SK-N-SH (cell line): ENCODE measurements around the gene IST1. TPM values are rescaled to one million over a fixed set of nuclear protein-coding genes. Genes with fewer than 3 reads are reported as not detected.

ENCODE experiments used
- CTCF ChIA-PET: fragments of 300-600, 350-600 bp; formaldehyde crosslinking; extraction: SDS; loops from one replicate; lab custom pipeline; 2021; lab: Yijun Ruan, JAX
- POLR2A ChIA-PET: fragments of 350-600 bp; sonication (Branson Sonifier 250); formaldehyde crosslinking; extraction: SDS; loops from one replicate; lab custom pipeline; 2020; ENCODE audit warnings: antibody characterized with exemption, inconsistent platforms; lab: Yijun Ruan, JAX
- DNase-seq: peaks from one replicate; pipeline ENCODE4 v3.0.0; 2012
- H2AFZ ChIP-seq: fragments of 200-600 bp; sonication (generic); 2 replicates; pipeline ENCODE4 v1.8.1; 2016; ENCODE audit warnings: antibody characterized with exemption, mild to moderate bottlenecking, low read depth
- H3F3A ChIP-seq: fragments of 200-600 bp; sonication (generic); replicated peaks from 2 replicates; pipeline ENCODE3; 2016; ENCODE audit warnings: antibody characterized with exemption, mild to moderate bottlenecking; ENCODE audit not compliant: insufficient read depth
- H3K27ac ChIP-seq, 2 experiments: fragments of 200-500 bp in 1 of 2; fragments of 200-600 bp in 1 of 2; sonication (Bioruptor generic) in 1 of 2; sonication (generic), shearing (Covaris generic) in 1 of 2; 2 replicates each; pipeline versions ENCODE4 v1.5.1 to v1.6.1; 2014 to 2016; ENCODE audit warnings: low read depth in 2 of 2, inconsistent platforms in 1 of 2, low read length in 1 of 2, mild to moderate bottlenecking in 1 of 2, mixed read lengths in 1 of 2
- H3K27me3 ChIP-seq: fragments of 200-600 bp; sonication (generic), shearing (Covaris generic); 2 replicates; pipeline ENCODE4 v1.6.1; 2016; ENCODE audit warnings: mixed run types; ENCODE audit not compliant: insufficient read depth
- H3K36me3 ChIP-seq, 2 experiments: fragments of 200-500 bp in 1 of 2; fragments of 200-600 bp in 1 of 2; sonication (Bioruptor generic) in 1 of 2; sonication (generic) in 1 of 2; replicated peaks in 1 of 2; 2 replicates each; pipeline versions ENCODE3 to v1.5.1; 2014 to 2016; ENCODE audit warnings: low read length in 1 of 2, mild to moderate bottlenecking in 1 of 2; ENCODE audit not compliant: insufficient read depth in 2 of 2, control insufficient read depth in 1 of 2
- H3K4me1 ChIP-seq, 2 experiments: fragments of 200-500 bp in 1 of 2; fragments of 200-600 bp in 1 of 2; sonication (Bioruptor generic) in 1 of 2; sonication (generic), shearing (Covaris generic) in 1 of 2; 2 replicates each; pipeline versions ENCODE4 v1.5.1 to v1.6.1; 2014 to 2016; ENCODE audit warnings: low read depth in 1 of 2, low read length in 1 of 2, mixed run types in 1 of 2; ENCODE audit not compliant: insufficient read depth in 2 of 2, control insufficient read depth in 1 of 2
- H3K4me2 ChIP-seq: fragments of 200-600 bp; sonication (generic), shearing (Covaris generic); 2 replicates; pipeline ENCODE4 v1.6.1; 2017; ENCODE audit warnings: mixed run types
- H3K4me3 ChIP-seq, 2 experiments: fragments of 200-500 bp in 1 of 2; fragments of 200-600 bp in 1 of 2; sonication (Bioruptor generic) in 1 of 2; sonication (generic), shearing (Covaris generic) in 1 of 2; 2 replicates each; pipeline versions ENCODE4 v1.5.1 to v1.8.1; 2014 to 2016; ENCODE audit warnings: low read depth in 2 of 2, inconsistent platforms in 1 of 2, low read length in 1 of 2, mild to moderate bottlenecking in 1 of 2, mixed read lengths in 1 of 2, moderate library complexity in 1 of 2
- H3K79me2 ChIP-seq: fragments of 200-600 bp; sonication (generic); 2 replicates; pipeline ENCODE4 v1.8.1; 2017; ENCODE audit warnings: mild to moderate bottlenecking; ENCODE audit not compliant: insufficient read depth
- H3K9ac ChIP-seq: fragments of 200-600 bp; sonication (generic); 2 replicates; pipeline ENCODE4 v1.6.1; 2017; ENCODE audit warnings: mixed run types
- H3K9me2 ChIP-seq: fragments of 200-600 bp; sonication (generic); 2 replicates; pipeline ENCODE4 v1.6.1; 2017; ENCODE audit warnings: mixed run types
- H3K9me3 ChIP-seq: fragments of 200-600 bp; sonication (generic); 2 replicates; pipeline ENCODE4 v1.6.1; 2017; ENCODE audit warnings: mixed run types, mild to moderate bottlenecking, moderate library complexity
- H4K20me1 ChIP-seq: fragments of 200-600 bp; sonication (generic); 2 replicates; pipeline ENCODE4 v1.6.1; 2017; ENCODE audit warnings: mild to moderate bottlenecking, mixed run types; ENCODE audit not compliant: insufficient read depth
- CHD2 ChIP-seq: fragments of 150-350 bp; IDR thresholded peaks from 2 replicates; pipeline ENCODE4 v1.6.1; 2018; ENCODE audit warnings: low read length; ENCODE audit not compliant: partially characterized antibody
- ELF1 ChIP-seq: IDR thresholded peaks from 2 replicates; pipeline ENCODE4 v1.4.0; 2012
- EP300 ChIP-seq, 2 experiments: IDR thresholded peaks; 2 replicates each; pipeline versions ENCODE4 v1.4.0 to v1.6.1; 2012; ENCODE audit warnings: borderline replicate concordance in 1 of 2, low read depth in 1 of 2, low read length in 1 of 2
- EZH2phosphoT487 ChIP-seq: fragments of 200-600 bp; sonication (generic); IDR thresholded peaks from 2 replicates; pipeline ENCODE4 v1.6.1; 2017; ENCODE audit warnings: low read depth, mixed run types, mild to moderate bottlenecking, antibody characterized with exemption, moderate library complexity, borderline replicate concordance
- GABPA ChIP-seq: IDR thresholded peaks from 2 replicates; pipeline ENCODE4 v1.4.0; 2012; ENCODE audit warnings: low read depth, mild to moderate bottlenecking
- GATA2 ChIP-seq: sonication (generic); formaldehyde crosslinking; IDR thresholded peaks from 2 replicates; pipeline ENCODE4 v1.5.0; 2020; ENCODE audit warnings: mild to moderate bottlenecking, missing genetic modification reagents
- JUND ChIP-seq: IDR thresholded peaks from 2 replicates; pipeline ENCODE4 v1.4.0; 2012
- MEF2A ChIP-seq: IDR thresholded peaks from 2 replicates; pipeline ENCODE4 v1.4.0; 2012; ENCODE audit warnings: low read depth, borderline replicate concordance
- RAD21 ChIP-seq: IDR thresholded peaks from 2 replicates; pipeline ENCODE4 v1.6.1; 2012; ENCODE audit warnings: mild to moderate bottlenecking, low read length
- SIN3A ChIP-seq: IDR thresholded peaks from 2 replicates; pipeline ENCODE4 v1.6.1; 2012; ENCODE audit warnings: low read depth, mild to moderate bottlenecking, low read length, moderate library complexity, borderline replicate concordance
- SMC3 ChIP-seq: IDR thresholded peaks from 2 replicates; pipeline ENCODE4 v1.6.1; 2012; ENCODE audit warnings: low read depth, low read length, improper control_type of control experiment
- TEAD4 ChIP-seq: IDR thresholded peaks from 2 replicates; pipeline ENCODE4 v1.4.0; 2012; ENCODE audit warnings: mild to moderate bottlenecking, borderline replicate concordance; ENCODE audit not compliant: insufficient read depth
- YY1 ChIP-seq: IDR thresholded peaks from 2 replicates; pipeline ENCODE4 v1.4.0; 2012; ENCODE audit warnings: low read depth, mild to moderate bottlenecking
- WGBS: methylation state at CpG from one replicate; pipeline ENCODE4 v1.1.6; 2017; ENCODE audit warnings: low lambda C conversion rate; 5-methylcytosine and 5-hydroxymethylcytosine counted together
- polyA plus RNA-seq, 3 experiments: library from polyadenylated mRNA; depleted of rRNA; stranded (reverse); fragments of >200 nt; gene quantifications; 2 replicates each; pipeline ENCODE4 v1.2.3, GENCODE V29; 2012
- TF ChIP-seq, protein P1 (sequence below): fragments of 150-350 bp; IDR thresholded peaks from 2 replicates; pipeline ENCODE4 v1.6.1; 2016; ENCODE audit warnings: mild to moderate bottlenecking, low read depth, low read length
- TF ChIP-seq, protein P2 (sequence below): IDR thresholded peaks from 2 replicates; pipeline ENCODE4 v1.6.1; 2012; ENCODE audit warnings: mild to moderate bottlenecking, low read depth, low read length, moderate library complexity
- TF ChIP-seq, protein P3 (sequence below): IDR thresholded peaks from 2 replicates; pipeline ENCODE4; 2012
- TF ChIP-seq, protein P4 (sequence below): IDR thresholded peaks from 2 replicates; pipeline ENCODE4 v1.4.0; 2012; ENCODE audit warnings: low read depth, borderline replicate concordance
- TF ChIP-seq, protein P5 (sequence below): fragments of 200-600 bp; sonication (generic); IDR thresholded peaks from 2 replicates; pipeline ENCODE4 v1.6.1; 2017; ENCODE audit warnings: antibody characterized with exemption, mild to moderate bottlenecking, moderate library complexity
- TF ChIP-seq, protein P6 (sequence below): IDR thresholded peaks from 2 replicates; pipeline ENCODE4 v1.4.0; 2012; ENCODE audit warnings: low read depth, borderline replicate concordance
- TF ChIP-seq, protein P7 (sequence below): IDR thresholded peaks from 2 replicates; pipeline ENCODE4 v1.4.0; 2012; ENCODE audit warnings: low read depth

IST1 gene
- polyA plus RNA-seq, 1 of the 3 experiments (the other 2 are of a cell fraction), result 133 TPM

DNA sequence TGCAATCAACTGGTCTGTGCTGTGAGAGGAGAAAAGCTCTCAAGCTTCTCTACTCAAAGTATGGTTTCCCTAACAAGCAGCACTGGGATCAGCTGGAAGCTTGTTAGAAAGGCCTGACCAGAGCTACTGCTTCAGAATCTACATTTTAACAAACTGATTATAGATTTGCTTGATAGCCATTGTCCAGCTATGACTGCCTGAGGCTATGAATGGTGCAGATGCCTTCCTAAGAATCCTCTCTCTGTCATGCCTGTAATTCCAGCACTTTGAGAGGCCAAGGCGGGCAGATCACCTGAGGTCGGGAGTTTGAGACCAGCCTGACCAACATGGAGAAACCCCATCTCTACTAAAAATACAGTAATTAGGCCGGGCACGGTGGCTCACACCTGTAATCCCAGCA, 76.2 kb downstream of the IST1 start:
- 54% methylated on average over 4 of the region's 4 CpGs for WGBS
- TF ChIP-seq, protein P1, sequence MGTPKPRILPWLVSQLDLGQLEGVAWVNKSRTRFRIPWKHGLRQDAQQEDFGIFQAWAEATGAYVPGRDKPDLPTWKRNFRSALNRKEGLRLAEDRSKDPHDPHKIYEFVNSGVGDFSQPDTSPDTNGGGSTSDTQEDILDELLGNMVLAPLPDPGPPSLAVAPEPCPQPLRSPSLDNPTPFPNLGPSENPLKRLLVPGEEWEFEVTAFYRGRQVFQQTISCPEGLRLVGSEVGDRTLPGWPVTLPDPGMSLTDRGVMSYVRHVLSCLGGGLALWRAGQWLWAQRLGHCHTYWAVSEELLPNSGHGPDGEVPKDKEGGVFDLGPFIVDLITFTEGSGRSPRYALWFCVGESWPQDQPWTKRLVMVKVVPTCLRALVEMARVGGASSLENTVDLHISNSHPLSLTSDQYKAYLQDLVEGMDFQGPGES, result no peak
- TF ChIP-seq CHD2 (no peak), EZH2phosphoT487 (no peak), JUND (no peak), ELF1 (no peak), EP300 (IDR thresholded peaks at IDR 0.05; ENCODE audit: borderline replicate concordance in 1 of 2, low read depth in 1 of 2, low read length in 1 of 2) (no peak), SMC3 (no peak), RAD21 (no peak), TEAD4 (no peak), GABPA (no peak), MEF2A (no peak), SIN3A (no peak), GATA2 (no peak), YY1 (no peak)
- TF ChIP-seq, protein P2, sequence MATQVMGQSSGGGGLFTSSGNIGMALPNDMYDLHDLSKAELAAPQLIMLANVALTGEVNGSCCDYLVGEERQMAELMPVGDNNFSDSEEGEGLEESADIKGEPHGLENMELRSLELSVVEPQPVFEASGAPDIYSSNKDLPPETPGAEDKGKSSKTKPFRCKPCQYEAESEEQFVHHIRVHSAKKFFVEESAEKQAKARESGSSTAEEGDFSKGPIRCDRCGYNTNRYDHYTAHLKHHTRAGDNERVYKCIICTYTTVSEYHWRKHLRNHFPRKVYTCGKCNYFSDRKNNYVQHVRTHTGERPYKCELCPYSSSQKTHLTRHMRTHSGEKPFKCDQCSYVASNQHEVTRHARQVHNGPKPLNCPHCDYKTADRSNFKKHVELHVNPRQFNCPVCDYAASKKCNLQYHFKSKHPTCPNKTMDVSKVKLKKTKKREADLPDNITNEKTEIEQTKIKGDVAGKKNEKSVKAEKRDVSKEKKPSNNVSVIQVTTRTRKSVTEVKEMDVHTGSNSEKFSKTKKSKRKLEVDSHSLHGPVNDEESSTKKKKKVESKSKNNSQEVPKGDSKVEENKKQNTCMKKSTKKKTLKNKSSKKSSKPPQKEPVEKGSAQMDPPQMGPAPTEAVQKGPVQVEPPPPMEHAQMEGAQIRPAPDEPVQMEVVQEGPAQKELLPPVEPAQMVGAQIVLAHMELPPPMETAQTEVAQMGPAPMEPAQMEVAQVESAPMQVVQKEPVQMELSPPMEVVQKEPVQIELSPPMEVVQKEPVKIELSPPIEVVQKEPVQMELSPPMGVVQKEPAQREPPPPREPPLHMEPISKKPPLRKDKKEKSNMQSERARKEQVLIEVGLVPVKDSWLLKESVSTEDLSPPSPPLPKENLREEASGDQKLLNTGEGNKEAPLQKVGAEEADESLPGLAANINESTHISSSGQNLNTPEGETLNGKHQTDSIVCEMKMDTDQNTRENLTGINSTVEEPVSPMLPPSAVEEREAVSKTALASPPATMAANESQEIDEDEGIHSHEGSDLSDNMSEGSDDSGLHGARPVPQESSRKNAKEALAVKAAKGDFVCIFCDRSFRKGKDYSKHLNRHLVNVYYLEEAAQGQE, result no peak
- TF ChIP-seq, protein P3, sequence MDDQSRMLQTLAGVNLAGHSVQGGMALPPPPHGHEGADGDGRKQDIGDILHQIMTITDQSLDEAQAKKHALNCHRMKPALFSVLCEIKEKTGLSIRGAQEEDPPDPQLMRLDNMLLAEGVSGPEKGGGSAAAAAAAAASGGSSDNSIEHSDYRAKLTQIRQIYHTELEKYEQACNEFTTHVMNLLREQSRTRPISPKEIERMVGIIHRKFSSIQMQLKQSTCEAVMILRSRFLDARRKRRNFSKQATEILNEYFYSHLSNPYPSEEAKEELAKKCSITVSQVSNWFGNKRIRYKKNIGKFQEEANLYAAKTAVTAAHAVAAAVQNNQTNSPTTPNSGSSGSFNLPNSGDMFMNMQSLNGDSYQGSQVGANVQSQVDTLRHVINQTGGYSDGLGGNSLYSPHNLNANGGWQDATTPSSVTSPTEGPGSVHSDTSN, result no peak
- TF ChIP-seq, protein P4, sequence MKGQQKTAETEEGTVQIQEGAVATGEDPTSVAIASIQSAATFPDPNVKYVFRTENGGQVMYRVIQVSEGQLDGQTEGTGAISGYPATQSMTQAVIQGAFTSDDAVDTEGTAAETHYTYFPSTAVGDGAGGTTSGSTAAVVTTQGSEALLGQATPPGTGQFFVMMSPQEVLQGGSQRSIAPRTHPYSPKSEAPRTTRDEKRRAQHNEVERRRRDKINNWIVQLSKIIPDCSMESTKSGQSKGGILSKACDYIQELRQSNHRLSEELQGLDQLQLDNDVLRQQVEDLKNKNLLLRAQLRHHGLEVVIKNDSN, result no peak
- TF ChIP-seq, protein P5, sequence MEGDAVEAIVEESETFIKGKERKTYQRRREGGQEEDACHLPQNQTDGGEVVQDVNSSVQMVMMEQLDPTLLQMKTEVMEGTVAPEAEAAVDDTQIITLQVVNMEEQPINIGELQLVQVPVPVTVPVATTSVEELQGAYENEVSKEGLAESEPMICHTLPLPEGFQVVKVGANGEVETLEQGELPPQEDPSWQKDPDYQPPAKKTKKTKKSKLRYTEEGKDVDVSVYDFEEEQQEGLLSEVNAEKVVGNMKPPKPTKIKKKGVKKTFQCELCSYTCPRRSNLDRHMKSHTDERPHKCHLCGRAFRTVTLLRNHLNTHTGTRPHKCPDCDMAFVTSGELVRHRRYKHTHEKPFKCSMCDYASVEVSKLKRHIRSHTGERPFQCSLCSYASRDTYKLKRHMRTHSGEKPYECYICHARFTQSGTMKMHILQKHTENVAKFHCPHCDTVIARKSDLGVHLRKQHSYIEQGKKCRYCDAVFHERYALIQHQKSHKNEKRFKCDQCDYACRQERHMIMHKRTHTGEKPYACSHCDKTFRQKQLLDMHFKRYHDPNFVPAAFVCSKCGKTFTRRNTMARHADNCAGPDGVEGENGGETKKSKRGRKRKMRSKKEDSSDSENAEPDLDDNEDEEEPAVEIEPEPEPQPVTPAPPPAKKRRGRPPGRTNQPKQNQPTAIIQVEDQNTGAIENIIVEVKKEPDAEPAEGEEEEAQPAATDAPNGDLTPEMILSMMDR, result no peak
- TF ChIP-seq, protein P6, sequence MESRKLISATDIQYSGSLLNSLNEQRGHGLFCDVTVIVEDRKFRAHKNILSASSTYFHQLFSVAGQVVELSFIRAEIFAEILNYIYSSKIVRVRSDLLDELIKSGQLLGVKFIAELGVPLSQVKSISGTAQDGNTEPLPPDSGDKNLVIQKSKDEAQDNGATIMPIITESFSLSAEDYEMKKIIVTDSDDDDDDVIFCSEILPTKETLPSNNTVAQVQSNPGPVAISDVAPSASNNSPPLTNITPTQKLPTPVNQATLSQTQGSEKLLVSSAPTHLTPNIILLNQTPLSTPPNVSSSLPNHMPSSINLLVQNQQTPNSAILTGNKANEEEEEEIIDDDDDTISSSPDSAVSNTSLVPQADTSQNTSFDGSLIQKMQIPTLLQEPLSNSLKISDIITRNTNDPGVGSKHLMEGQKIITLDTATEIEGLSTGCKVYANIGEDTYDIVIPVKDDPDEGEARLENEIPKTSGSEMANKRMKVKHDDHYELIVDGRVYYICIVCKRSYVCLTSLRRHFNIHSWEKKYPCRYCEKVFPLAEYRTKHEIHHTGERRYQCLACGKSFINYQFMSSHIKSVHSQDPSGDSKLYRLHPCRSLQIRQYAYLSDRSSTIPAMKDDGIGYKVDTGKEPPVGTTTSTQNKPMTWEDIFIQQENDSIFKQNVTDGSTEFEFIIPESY, result no peak
- TF ChIP-seq, protein P7, sequence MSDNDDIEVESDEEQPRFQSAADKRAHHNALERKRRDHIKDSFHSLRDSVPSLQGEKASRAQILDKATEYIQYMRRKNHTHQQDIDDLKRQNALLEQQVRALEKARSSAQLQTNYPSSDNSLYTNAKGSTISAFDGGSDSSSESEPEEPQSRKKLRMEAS, result no peak

More for the DNA sequence above, 76.2 kb downstream of the IST1 start:
- Histone ChIP-seq H3K9ac (no peak overlapping the region), H3K27ac (no peak overlapping the region), H3K4me2 (no peak overlapping the region), H4K20me1 (no peaks in the 10 kb centered on the region), H3K4me3 (no peak overlapping the region), H3K36me3 (no peaks in the 10 kb centered on the region), H3K4me1 (no peaks in the 10 kb centered on the region), H3F3A (no peaks in the 10 kb centered on the region), H3K79me2 (no peaks in the 10 kb centered on the region), H3K9me2 (no peaks in the 10 kb centered on the region), H3K27me3 (no peaks in the 10 kb centered on the region), H2AFZ (no peak overlapping the region), H3K9me3 (no peaks in the 10 kb centered on the region)
- ChIA-PET POLR2A (no interaction called here), CTCF (interaction anchor here (1.5 to 3.0 kb wide), 2 partner anchors 10 to 89 kb away, joined by 4 to 11 read pairs; no protein-coding TSS in a partner anchor)
- DNase-seq, result no peak
